Measurements from ENCODE around the gene SLC51A. TPM values are rescaled to one million over a fixed set of nuclear protein-coding genes. Genes with fewer than 3 reads are reported as not detected.

SLC51A gene
- total and polyA plus RNA-seq, 2 donors (not counting 3 experiments of a cell fraction or from before 2014, with no cell fraction given) = not detected

GRCh38 chr3:196168808-196169391 lies 47.4 kb upstream of the SLC51A start:
- no peak for FAIRE-seq

More at GRCh38 chr3:196168808-196169391, 47.4 kb upstream of the SLC51A start:
- Histone ChIP-seq H3K27ac (ENCODE audit: insufficient read depth, low read depth, low read length) (no peak overlapping the region), H2AFZ (ENCODE audit: low read depth, low read length) (no peak overlapping the region), H3K4me3 (replicated peaks in 1 of 3; ENCODE audit: insufficient read depth in 1 of 3, low read depth in 1 of 3, low read length in 3 of 3) (no peak overlapping the region), H3K9ac (replicated peaks; ENCODE audit: extremely low read depth, insufficient read depth, low read length) (no peak overlapping the region), H4K20me1 (replicated peaks; ENCODE audit: control insufficient read depth, extremely low read depth, insufficient read depth, low read length) (no peaks in the 10 kb centered on the region), H3K79me2 (ENCODE audit: control insufficient read depth, insufficient read depth, low read length) (no peaks in the 10 kb centered on the region), H3K27me3 (ENCODE audit: control insufficient read depth in 2 of 2, insufficient read depth in 2 of 2, low read length in 2 of 2) (no peaks in the 10 kb centered on the region), H3K4me1 (ENCODE audit: control insufficient read depth, extremely low read depth, insufficient read depth, low read length) (no peaks in the 10 kb centered on the region), H3K9me1 (replicated peaks; ENCODE audit: control insufficient read depth, extremely low read depth, insufficient read depth, low read length) (no peaks in the 10 kb centered on the region), H3K36me3 (ENCODE audit: control insufficient read depth in 2 of 2, extremely low read depth in 1 of 2, insufficient read depth in 2 of 2, low read length in 2 of 2) (no peaks in the 10 kb centered on the region), H3K9me3 (replicated peaks; ENCODE audit: control insufficient read depth, insufficient read depth, low read length) (no peaks in the 10 kb centered on the region), H3K4me2 (ENCODE audit: insufficient read depth, low read length) (no peak overlapping the region)
- no TSS peak for BruUV-seq (replicated peaks)
- TF ChIP-seq FOS (IDR thresholded peaks at IDR 0.05; ENCODE audit: borderline replicate concordance, insufficient read depth, low read length) (no peak), EZH2 (IDR thresholded peaks at IDR 0.05; ENCODE audit: borderline replicate concordance, low read depth, low read length, severe bottlenecking) (no peak), MYC (IDR thresholded peaks at IDR 0.05; ENCODE audit: low read depth, low read length) (no peak), JUN (IDR thresholded peaks at IDR 0.05; ENCODE audit: borderline replicate concordance, insufficient read depth, insufficient read length, low read depth) (no peak), GATA2 (IDR thresholded peaks at IDR 0.05; ENCODE audit: insufficient read depth, insufficient read length, low read depth, low read length) (no peak), POLR2A (IDR thresholded peaks at IDR 0.05; ENCODE audit: low read depth, low read length) (no peak), POLR2AphosphoS5 (IDR thresholded peaks at IDR 0.05; ENCODE audit: insufficient read depth, low read depth, low read length) (no peak)
- TF ChIP-seq, protein P1, sequence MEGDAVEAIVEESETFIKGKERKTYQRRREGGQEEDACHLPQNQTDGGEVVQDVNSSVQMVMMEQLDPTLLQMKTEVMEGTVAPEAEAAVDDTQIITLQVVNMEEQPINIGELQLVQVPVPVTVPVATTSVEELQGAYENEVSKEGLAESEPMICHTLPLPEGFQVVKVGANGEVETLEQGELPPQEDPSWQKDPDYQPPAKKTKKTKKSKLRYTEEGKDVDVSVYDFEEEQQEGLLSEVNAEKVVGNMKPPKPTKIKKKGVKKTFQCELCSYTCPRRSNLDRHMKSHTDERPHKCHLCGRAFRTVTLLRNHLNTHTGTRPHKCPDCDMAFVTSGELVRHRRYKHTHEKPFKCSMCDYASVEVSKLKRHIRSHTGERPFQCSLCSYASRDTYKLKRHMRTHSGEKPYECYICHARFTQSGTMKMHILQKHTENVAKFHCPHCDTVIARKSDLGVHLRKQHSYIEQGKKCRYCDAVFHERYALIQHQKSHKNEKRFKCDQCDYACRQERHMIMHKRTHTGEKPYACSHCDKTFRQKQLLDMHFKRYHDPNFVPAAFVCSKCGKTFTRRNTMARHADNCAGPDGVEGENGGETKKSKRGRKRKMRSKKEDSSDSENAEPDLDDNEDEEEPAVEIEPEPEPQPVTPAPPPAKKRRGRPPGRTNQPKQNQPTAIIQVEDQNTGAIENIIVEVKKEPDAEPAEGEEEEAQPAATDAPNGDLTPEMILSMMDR (IDR thresholded peaks at IDR 0.05; ENCODE audit: extremely low read depth in 1 of 2, insufficient read depth in 1 of 2, low read depth in 1 of 2, low read length in 2 of 2) = no peak
- TF ChIP-seq, protein P2, sequence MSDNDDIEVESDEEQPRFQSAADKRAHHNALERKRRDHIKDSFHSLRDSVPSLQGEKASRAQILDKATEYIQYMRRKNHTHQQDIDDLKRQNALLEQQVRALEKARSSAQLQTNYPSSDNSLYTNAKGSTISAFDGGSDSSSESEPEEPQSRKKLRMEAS (IDR thresholded peaks at IDR 0.05; ENCODE audit: insufficient read depth, insufficient read length) = no peak
- DNase-seq (ENCODE audit: low read depth, low spot score) = no peak
- ChIA-PET POLR2A (no interaction called here), CTCF (no interaction called here)
- dilution Hi-C loops (cut with MboI; ENCODE audit: extremely low pct_ligation_motif_present, low sequenced_read_pairs) = no loop called here
- intact Hi-C loops (cut with micrococcal nuclease) = no loop called here

Measured in endothelial cell of umbilical vein (primary cell).